Measurements from ENCODE around the gene CACNB2.

The CACNB2 gene

GRCh38 chr10:18140149-18140956 is at the start of gene CACNB2:
CACNB2 (plus strand) TSS chr10:18140424.
- DNase-seq, result peak in 50 of 56 donors; percentile 10 to 87 (median 59)

GRCh38 chr10:18094332-18094731 is 45.9 kb upstream of the CACNB2 start:
- no peak for DNase-seq

GRCh38 chr10:18094793-18095192 is 45.4 kb upstream of the CACNB2 start:
- DNase-seq, result no peak

GRCh38 chr10:18097524-18097923 is 42.7 kb upstream of the CACNB2 start:
- peak in 2 of 56 donors; percentile 3 to 20 for DNase-seq

- DNase-seq, result peak in 7 of 56 donors; percentile 9 to 34 (median 11)
Measured at GRCh38 chr10:18098201-18098600, 42.0 kb upstream of the CACNB2 start.

GRCh38 chr10:18099415-18099814 is 40.8 kb upstream of the CACNB2 start:
- DNase-seq, result no peak

- no peak for DNase-seq
Measured at GRCh38 chr10:18100669-18101068, 39.6 kb upstream of the CACNB2 start.

- no peak for DNase-seq
Measured at GRCh38 chr10:18102404-18102803, 37.8 kb upstream of the CACNB2 start.

GRCh38 chr10:18104223-18104872 is 35.9 kb upstream of the CACNB2 start:
- peak in 16 of 56 donors; percentile 1 to 64 (median 10) for DNase-seq

- no peak for DNase-seq
Measured at GRCh38 chr10:18109341-18109870, 30.8 kb upstream of the CACNB2 start.

- no peak for DNase-seq
Measured at GRCh38 chr10:18113881-18114280, 26.3 kb upstream of the CACNB2 start.

GRCh38 chr10:18117276-18117675 is 22.9 kb upstream of the CACNB2 start:
- no peak for DNase-seq

- DNase-seq, result no peak
Measured at GRCh38 chr10:18122753-18123152, 17.5 kb upstream of the CACNB2 start.

- DNase-seq, result no peak
Measured at GRCh38 chr10:18133046-18133445, 7.2 kb upstream of the CACNB2 start.

GRCh38 chr10:18134509-18134908 is 5.7 kb upstream of the CACNB2 start:
- DNase-seq, result no peak

- no peak for DNase-seq
Measured at GRCh38 chr10:18134921-18135320, 5.3 kb upstream of the CACNB2 start.

GRCh38 chr10:18136073-18136791 is 4.0 kb upstream of the CACNB2 start:
- no peak for DNase-seq

- no peak for DNase-seq
Measured at GRCh38 chr10:18137111-18137510, 3.1 kb upstream of the CACNB2 start.

GRCh38 chr10:18140957-18141845 is 977 bp downstream of the CACNB2 start:
- peak in 13 of 56 donors; percentile 9 to 65 (median 47) for DNase-seq

- no peak for DNase-seq
Measured at GRCh38 chr10:18142151-18142550, 1.9 kb downstream of the CACNB2 start.

GRCh38 chr10:18144396-18144795 is 4.2 kb downstream of the CACNB2 start:
- DNase-seq, result no peak

Measured in nucleus accumbens (tissue), 56 donors.